Left forelimb (tissue), 1 donor: ENCODE results near the gene C22orf23.
"Not testable (repeated sequence)": the region's sequence is repeated elsewhere in the genome, so short reads cannot be mapped to it uniquely, and the experiment has no call there.

Experiments
- DNase-seq: peaks from one replicate; pipeline ENCODE4 v3.0.0-alpha.2; 2018; ENCODE audit warnings: low spot score

C22orf23 gene

DNA sequence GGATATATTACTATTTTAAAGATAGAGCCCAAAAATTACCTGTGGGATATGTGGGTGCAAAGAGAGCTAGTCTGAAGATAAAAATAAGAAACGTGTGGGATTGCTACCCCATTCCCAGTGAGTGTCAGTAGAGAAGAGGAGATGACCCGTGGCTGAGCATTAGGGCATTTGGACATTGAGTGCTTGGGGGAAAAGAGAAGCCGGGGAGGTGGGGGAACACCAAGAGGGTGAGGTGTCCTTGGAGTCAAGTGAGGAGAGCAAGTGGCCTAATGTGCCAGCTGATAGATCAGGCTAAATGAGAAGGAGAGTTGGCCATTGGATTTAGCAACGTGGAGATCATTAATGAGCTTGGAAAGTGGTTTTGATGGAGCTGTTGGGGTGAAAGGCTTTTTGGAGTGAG lies 1.3 kb upstream of the C22orf23 start:
- no peak for DNase-seq

DNA sequence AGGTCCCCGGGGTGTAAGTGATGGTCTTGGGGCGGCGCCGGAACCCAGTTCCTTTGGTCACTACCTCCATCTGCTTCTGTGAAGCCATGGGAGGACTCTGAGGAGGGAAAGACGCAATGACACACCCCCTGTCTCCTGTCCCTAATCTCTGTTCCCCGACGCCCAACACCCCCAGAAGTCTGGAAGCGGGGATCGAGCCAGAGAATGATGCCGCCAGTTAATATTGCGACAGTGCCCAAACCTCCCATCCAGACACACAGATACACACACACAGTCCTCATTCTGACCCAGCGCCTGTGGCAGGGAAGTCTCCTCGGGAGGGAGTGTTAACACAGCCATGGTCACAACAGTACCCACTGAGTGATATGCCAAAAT lies 352 bp downstream of the C22orf23 start:
- DNase-seq = no peak

DNA sequence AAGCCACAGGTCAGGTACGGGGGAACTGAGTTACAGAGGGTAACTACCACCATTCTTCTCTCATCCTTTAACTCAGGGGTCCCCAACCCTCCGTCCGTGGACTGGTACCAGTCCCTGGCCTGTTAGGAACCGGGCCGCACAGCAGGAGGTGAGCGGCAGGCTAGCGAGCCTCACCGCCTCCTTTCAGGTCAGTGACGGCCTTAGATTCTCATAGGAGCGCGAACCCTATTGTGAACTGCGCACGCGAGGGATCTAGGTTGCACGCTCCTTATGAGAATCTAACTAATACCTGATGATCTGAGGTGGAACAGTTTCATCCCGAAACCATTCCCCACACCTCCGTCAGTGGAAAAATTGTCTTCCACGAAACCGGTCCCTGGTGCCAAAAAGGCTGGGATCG lies 772 bp downstream of the C22orf23 start:
- DNase-seq = not testable (repeated sequence)

- DNase-seq = no peak
These were observed 2.1 kb downstream of the C22orf23 start for GRCh38 chr22:37951305-37951704.

GRCh38 chr22:37947142-37947795 lies 6.1 kb downstream of the C22orf23 start:
- not testable (repeated sequence) for DNase-seq

GRCh38 chr22:37944423-37944822 lies 9.0 kb downstream of the C22orf23 start:
- not testable (repeated sequence) for DNase-seq

GRCh38 chr22:37943825-37944198 lies 9.6 kb downstream of the C22orf23 start:
- DNase-seq = no peak

DNA sequence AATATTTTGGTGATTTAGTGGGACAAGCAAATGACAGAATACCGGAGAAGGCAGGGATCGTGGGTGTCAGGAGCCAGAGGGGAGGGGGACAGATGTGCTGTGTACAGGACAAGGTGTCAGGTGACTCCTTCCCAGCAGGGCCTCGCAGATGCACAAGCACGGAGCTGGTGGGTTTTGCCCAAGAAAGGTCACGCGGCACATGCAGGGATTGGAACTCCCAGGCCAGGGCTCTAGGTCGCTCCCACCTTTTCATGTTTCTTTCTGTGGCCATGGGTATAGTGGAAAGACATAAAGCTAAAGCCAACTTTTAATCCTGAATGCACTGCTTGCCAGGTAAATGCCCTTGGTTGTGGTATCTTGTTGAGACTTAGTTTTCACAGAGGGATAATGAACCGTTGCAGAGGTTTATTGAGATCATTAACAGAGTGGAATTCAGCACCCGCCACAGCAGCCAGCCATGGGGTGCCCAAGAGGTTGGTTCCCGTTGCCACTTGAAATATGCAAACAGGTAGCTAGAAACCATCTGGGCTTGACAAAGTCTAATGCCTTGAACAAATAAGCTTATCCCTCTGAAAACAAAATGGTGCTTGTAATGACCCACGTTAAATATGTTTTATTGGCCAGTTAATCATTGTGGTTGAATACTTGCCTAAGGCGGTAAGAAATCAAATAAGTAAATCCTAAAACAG lies 10.1 kb downstream of the C22orf23 start:
- no peak for DNase-seq

GRCh38 chr22:37942133-37942532 lies 11.3 kb downstream of the C22orf23 start:
- peak; percentile 50 for DNase-seq

DNA sequence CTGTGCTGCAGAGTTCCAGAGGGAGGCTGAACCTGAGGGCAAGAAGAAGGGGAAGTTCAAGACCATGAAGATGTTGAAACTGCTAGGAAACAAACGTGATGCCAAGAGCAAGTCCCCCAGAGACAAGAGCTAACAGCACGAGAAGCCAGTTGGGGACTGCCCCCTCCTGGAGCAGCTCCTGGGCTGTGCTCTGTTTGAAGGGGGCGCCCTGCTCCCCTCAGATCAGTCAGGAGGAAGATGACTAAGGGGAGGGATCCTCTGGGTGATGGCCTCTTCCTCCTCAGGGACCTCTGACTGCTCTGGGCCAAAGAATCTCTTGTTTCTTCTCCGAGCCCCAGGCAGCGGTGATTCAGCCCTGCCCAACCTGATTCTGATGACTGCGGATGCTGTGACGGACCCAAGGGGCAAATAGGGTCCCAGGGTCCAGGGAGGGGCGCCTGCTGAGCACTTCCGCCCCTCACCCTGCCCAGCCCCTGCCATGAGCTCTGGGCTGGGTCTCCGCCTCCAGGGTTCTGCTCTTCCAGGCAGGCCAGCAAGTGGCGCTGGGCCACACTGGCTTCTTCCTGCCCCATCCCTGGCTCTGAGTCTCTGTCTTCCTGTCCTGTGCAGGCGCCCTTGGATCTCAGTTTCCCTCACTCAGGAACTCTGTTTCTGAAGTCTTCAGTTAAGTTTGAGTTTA lies 12.6 kb downstream of the C22orf23 start:
- DNase-seq = no peak

GRCh38 chr22:37933711-37934376 lies 19.6 kb downstream of the C22orf23 start:
- peak; percentile 82 for DNase-seq

DNA sequence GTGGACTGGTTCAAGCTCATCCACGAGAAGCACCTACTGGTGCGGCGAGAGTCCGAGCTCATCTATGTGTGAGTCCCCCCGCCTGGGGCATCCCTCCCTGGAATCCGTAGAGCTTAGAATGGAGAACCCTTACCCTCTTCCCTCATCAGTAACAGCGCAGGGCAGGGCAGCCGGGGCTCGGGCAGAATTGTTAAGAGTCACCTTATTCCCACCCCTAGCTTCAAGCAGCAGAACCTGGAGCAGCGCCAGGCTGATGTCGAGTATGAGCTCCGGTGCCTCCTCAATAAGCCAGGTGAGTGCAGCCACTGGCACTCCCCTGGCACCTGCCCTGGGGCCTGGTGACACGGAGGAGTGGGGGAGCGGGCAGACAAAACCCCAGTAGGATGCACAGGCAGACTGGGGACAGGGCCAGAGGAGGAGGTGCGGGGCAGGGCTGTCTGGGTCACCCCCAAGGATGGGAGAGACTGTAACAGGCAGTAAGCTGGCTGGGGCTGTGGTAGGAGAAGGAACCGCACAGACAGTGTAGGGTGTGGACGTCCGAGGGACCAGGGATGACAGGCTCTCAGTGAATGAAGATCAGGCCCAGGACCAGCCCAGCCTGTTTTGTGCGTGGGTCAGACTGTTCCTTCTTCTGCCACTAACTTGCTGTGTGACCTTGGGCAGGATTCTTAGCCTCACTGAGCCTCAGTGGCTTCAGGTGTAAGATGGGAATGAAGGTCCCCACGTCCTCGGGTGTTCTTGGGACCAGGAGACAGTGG lies 20.4 kb downstream of the C22orf23 start:
- no peak for DNase-seq

- no peak for DNase-seq
These were observed 21.0 kb downstream of the C22orf23 start for GRCh38 chr22:37932401-37932800.

DNA sequence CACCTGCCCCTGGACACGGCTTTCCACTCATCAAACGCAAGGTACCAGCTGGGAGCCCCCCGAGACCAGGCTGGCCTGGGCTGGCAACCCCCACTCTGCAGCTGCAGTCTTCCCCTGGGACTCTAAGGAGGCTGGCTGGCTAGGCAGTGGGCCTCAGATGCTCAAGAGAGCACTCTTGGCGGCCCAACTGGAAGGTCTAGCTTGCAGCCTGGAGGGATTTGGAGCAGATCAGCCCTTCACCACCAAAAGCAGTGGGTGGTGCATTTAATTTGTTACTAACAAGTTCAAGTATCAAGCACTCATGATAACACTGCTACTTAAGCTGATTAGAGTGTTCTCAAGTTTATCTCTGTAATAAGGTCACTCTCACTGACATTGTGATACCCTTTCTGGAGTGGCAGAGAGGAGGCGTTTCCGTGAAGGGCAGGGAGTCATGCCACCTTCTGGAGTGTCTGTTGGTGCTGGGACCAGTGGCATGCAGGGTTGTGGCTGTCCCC lies 21.5 kb downstream of the C22orf23 start:
- no peak for DNase-seq

DNA sequence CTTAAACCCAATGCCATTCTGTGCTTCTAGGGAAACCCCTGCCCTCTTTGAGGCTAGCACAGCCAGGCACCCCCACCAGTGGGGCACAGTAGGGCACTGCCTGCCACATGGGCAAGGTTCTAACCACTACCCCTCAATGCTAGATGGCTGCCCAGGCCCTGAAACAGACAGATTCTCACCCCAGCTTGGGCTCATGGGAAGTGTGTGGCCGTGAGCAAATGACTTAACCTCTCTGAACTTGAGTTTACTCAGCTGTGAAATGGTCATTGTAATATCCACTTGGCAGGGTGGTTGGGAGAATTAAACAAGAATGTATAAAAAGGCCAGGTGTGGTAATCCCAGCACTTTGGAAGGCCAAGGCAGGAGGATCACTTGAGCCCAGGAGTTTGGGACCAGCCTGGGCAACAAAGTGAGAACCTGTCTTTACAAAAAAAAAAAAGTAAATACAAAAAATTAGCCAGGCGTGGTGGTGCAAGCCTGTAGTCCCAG lies 22.4 kb downstream of the C22orf23 start:
- no peak for DNase-seq

DNA sequence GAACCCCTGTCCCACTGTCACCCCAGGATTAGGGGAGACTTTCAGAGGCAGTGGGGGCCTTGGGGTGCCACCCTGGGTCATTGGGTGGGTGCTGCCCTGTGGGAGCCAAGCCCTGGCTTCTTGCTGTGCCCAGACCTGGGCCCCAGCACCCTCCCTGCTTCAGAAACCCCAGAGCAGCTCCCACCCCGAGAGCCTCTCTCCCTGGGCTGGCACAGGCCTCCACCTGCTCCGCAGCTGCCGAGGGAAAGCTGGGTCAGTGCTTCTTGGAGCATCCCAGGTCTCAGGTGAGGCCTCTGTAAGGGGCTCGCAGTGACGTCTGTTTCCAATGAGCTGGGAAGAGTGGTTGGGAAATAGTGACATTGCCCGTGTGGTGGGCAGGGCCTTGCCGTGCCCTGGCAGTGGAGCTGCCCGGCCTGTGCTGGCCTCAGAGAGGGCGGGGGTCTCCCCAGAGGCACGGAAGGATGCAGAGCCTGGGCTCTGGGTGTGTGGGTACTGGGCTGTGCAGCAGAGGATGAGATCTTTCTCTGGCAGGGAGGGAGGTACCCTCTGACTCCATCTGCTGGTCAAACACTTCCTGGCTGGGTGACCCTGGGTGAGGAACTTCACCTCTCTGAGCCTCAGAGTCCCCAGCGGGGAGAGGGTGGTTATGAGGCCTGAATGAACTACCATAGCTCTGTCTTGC lies 23.0 kb downstream of the C22orf23 start:
- DNase-seq = peak; percentile 64

- no peak for DNase-seq
These were observed 24.0 kb downstream of the C22orf23 start for GRCh38 chr22:37929390-37929789.

- DNase-seq = no peak
These were observed 25.8 kb downstream of the C22orf23 start for GRCh38 chr22:37927637-37927936.

DNA sequence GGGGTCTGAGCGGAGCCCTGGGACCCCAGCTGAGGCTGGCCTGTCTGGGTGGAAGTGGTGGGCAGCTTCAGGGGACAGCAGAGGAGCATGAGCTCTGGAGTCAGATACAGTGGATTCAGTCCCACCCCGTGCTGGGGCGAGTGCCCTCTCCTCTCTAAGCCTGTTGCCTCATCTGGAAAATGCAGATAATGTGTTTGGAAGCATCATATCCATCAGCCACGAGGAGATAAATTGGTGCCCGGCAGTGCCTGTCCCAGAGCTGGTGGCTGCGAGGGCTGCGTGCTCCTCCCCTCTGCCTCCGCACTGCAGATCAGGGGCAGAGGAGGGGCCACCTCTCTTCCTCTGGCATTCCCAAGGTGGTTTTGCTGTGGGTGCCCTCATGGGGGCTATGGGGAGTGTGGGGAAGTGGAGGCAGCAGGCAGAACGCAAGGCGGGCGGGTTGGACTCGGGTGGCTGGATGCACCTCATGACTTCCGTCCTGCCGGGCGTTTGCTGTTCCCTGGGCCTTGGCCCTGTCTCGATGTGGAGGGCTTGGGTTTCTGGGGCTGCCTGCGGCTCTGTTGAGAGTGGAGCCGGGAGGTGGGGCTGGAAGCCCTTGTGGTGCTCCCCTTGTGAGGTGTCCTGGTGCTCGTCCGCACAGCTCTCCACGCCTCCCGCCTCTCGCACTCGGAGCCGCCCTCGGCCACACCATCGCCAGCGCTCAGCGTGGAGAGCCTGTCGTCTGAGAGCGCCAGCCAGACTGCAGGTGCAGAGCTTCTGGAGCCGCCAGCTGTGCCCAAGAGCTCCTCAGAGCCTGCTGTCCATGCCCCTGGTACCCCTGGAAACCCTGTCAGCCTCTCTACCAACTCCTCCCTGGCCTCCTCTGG lies 26.4 kb downstream of the C22orf23 start:
- DNase-seq = no peak

DNA sequence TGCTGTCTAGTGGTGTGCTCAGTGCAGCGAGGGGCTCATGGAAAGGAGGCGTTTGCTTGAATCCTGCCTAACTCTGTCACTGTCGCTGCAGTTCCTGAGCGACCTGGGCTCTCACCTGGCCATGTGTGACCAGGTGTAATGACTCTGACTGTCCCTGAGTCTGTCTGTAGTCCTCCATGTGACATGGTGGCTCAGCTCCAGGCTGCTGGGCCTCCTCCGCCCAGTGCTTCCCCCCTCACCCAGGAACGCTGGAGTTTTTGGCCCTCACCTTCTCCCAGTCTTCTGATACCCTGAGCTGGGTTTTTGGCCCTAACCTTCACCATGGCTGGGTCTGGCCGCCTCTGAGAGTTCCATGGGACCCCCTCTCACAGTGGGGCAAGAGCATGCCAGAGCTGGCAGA lies 27.0 kb downstream of the C22orf23 start:
- DNase-seq = no peak
